Right atrium auricular region (tissue), 2 donors: Measurements from ENCODE around the gene ACE. TPM values are rescaled to one million over a fixed set of nuclear protein-coding genes. Genes with fewer than 3 reads are reported as not detected.

Experiments
- DNase-seq: peaks from one replicate; pipeline ENCODE4 v3.0.0-alpha.2; 2019; ENCODE audit warnings: low spot score
- H3K27ac ChIP-seq, 2 donors: fragments of 200-600 bp; sonication (generic); 1 replicate in 1 of 2; 2 replicates in 1 of 2; pipeline ENCODE4 v1.5.1; 2016 to 2019
- H3K27me3 ChIP-seq, 2 donors: fragments of 200-600 bp; sonication (generic); one replicate each; pipeline versions ENCODE4 v1.5.1 to v1.6.0; 2017 to 2019
- H3K36me3 ChIP-seq: fragments of 200-600 bp; sonication (generic); one replicate; pipeline ENCODE4 v1.5.1; 2016
- H3K4me1 ChIP-seq, 2 donors: fragments of 200-600 bp; sonication (generic); one replicate each; pipeline versions ENCODE4 v1.5.1 to v1.6.0; 2017 to 2019
- H3K4me3 ChIP-seq, 2 donors: fragments of 200-600 bp; sonication (generic); 1 replicate in 1 of 2; 2 replicates in 1 of 2; pipeline ENCODE4 v1.5.1; 2017 to 2019; ENCODE audit warnings: mild to moderate bottlenecking in 1 of 2, moderate library complexity in 1 of 2
- H3K9me3 ChIP-seq, 2 donors: fragments of 200-600 bp; sonication (generic); one replicate each; pipeline ENCODE4 v1.5.1; 2019
- CTCF ChIP-seq, 2 donors: fragments of 200-600 bp; sonication (generic); IDR thresholded peaks; one replicate each; pipeline ENCODE4 v1.5.1; 2019; ENCODE audit warnings: antibody characterized with exemption in 2 of 2
- total RNA-seq, 2 donors: library from RNA; depleted of rRNA; stranded (reverse); fragments of >200 nt; gene quantifications; one replicate each; pipeline ENCODE4 v1.1.0, GENCODE V29; 2016

The ACE gene
- total RNA-seq, 2 donors from 2014 or later = 3.4 to 4.0 TPM

DNA sequence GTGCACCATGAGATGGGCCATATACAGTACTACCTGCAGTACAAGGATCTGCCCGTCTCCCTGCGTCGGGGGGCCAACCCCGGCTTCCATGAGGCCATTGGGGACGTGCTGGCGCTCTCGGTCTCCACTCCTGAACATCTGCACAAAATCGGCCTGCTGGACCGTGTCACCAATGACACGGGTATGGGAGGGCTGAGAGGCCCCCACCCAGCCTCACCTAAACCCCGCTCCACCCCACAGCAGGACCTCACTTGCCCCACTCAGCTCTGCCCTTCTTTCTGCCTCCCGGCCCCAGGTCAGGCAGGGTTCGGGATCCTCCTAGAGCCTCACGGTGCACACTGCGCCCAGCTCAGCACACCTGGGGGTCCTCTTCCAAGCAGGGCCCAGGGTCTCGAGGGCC is 5.6 kb downstream of the ACE start:
- H3K36me3 ChIP-seq = no peaks in the 10 kb centered on the region
- no peak for TF ChIP-seq CTCF (IDR thresholded peaks at IDR 0.05)

GRCh38 chr17:63483038-63483437 is 6.2 kb downstream of the ACE start:
- no peak for TF ChIP-seq CTCF (IDR thresholded peaks at IDR 0.05)
- H3K4me1 ChIP-seq = peaks cover 0 to 12% of the 10 kb centered on the region in 2 donors

More for the DNA sequence above, 5.6 kb downstream of the ACE start:
- H3K9me3 ChIP-seq = no peaks in the 10 kb centered on the region
- H3K4me3 ChIP-seq = no peak overlapping the region
- no peak overlapping the region for H3K27ac ChIP-seq
- H3K27me3 ChIP-seq = no peaks in the 10 kb centered on the region
- DNase-seq = no peak
- peaks cover 0 to 17% of the 10 kb centered on the region in 2 donors for H3K4me1 ChIP-seq

GRCh38 chr17:63483655-63484575 is 7.1 kb downstream of the ACE start:
- H3K27ac ChIP-seq = no peak overlapping the region
- TF ChIP-seq CTCF (IDR thresholded peaks at IDR 0.05) = no peak
- no peaks in the 10 kb centered on the region for H3K9me3 ChIP-seq
- H3K4me1 ChIP-seq = peaks cover 0 to 3% of the 10 kb centered on the region in 2 donors
- H3K4me3 ChIP-seq = no peak overlapping the region
- H3K36me3 ChIP-seq = no peaks in the 10 kb centered on the region
- H3K27me3 ChIP-seq = no peaks in the 10 kb centered on the region
- DNase-seq = no peak

More at GRCh38 chr17:63483038-63483437, 6.2 kb downstream of the ACE start:
- H3K36me3 ChIP-seq = no peaks in the 10 kb centered on the region
- no peak for DNase-seq
- no peak overlapping the region for H3K27ac ChIP-seq
- no peaks in the 10 kb centered on the region for H3K9me3 ChIP-seq
- H3K4me3 ChIP-seq = no peak overlapping the region
- H3K27me3 ChIP-seq = no peaks in the 10 kb centered on the region

DNA sequence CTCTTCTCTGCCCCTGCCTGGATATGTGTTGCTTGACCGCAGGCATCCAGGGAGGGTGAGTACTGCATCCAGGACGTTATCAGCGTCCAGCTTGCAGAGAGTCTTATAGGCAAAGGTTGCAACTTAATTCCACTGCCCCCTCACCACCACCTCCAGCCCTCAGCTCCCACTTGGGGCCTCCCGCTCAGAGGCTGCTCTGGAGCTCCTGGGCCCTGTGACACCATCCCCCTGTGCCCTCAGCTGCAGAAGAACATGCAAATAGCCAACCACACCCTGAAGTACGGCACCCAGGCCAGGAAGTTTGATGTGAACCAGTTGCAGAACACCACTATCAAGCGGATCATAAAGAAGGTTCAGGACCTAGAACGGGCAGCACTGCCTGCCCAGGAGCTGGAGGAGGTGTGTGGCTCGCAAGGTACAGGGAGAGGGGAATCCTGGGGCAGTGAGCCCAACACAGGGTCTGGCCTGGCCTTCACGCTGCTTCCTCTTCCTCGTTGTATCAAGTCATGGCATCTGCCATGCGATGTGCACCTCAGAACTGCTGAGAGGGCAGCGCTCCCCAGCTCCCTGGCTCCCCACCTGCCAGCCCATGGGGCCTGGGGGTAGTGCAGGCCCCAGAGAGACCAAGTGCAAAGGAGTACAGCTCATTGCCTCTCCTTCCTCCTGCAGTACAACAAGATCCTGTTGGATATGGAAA is 9.6 kb downstream of the ACE start:
- Histone ChIP-seq H3K4me1 (no peaks in the 10 kb centered on the region), H3K27ac (no peak overlapping the region), H3K4me3 (no peak overlapping the region), H3K27me3 (no peaks in the 10 kb centered on the region), H3K9me3 (no peaks in the 10 kb centered on the region), H3K36me3 (no peaks in the 10 kb centered on the region)
- no peak for DNase-seq
- TF ChIP-seq CTCF (IDR thresholded peaks at IDR 0.05) = no peak

DNA sequence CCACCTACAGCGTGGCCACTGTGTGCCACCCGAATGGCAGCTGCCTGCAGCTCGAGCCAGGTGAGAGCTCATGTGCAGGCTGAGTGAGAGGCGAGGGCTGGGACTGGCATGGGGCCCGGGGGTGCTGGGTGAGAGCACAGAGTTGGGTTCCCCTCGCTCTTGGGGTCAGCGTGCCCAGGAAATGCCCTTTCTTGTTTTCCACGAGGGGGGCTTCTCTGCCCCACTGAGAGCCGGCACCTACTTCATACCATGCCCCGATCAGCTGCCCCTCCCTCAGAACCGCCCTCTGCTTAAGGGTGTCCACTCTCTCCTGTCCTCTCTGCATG is 10.1 kb downstream of the ACE start:
- Histone ChIP-seq H3K27me3 (no peaks in the 10 kb centered on the region), H3K4me1 (no peaks in the 10 kb centered on the region), H3K36me3 (no peaks in the 10 kb centered on the region), H3K4me3 (no peak overlapping the region), H3K9me3 (no peaks in the 10 kb centered on the region), H3K27ac (no peak overlapping the region)
- no peak for TF ChIP-seq CTCF (IDR thresholded peaks at IDR 0.05)
- no peak for DNase-seq
